ENCODE results near the gene CHST8. TPM values are rescaled to one million over a fixed set of nuclear protein-coding genes. Genes with fewer than 3 reads are reported as not detected.
A peak's percentile ranks its signal among the peaks of the same experiment; 100 is the strongest.

Gene CHST8
- total and polyA plus RNA-seq, 2 donors from 2014 or later = 0.28 TPM; not detected in 1

DNA sequence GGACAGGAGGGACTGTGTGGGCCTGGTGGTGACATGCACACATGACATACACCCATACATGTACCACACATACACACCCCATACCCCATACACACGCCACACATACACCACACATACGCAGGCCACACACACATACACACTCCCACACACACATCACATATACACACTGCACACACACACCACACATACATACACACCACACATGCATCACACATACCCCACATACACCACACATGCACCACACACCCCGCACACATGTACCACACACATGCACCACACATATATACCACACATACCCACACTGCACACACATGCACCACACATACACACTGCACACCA is 98.4 kb downstream of the CHST8 start:
- Histone ChIP-seq H3K9me3 (ENCODE audit: control insufficient read depth in 2 of 3, insufficient read depth in 1 of 3, low read length in 3 of 3) (no peaks in the 10 kb centered on the region), H3K9ac (ENCODE audit: low read length in 3 of 3) (peak overlapping the region in 1 of 3 donors; percentile 11), H3K27ac (ENCODE audit: low read depth in 2 of 2, low read length in 2 of 2) (no peak overlapping the region), H3K4me3 (ENCODE audit: low read length in 3 of 3) (no peak overlapping the region), H3K4me1 (ENCODE audit: control insufficient read depth in 2 of 3, insufficient read depth in 2 of 3, low read depth in 1 of 3, low read length in 3 of 3) (no peaks in the 10 kb centered on the region), H3K27me3 (ENCODE audit: control insufficient read depth, insufficient read depth, low read length) (no peaks in the 10 kb centered on the region), H3K36me3 (ENCODE audit: control insufficient read depth in 2 of 3, insufficient read depth in 3 of 3, low read length in 3 of 3) (no peaks in the 10 kb centered on the region)
- TF ChIP-seq, protein P1, sequence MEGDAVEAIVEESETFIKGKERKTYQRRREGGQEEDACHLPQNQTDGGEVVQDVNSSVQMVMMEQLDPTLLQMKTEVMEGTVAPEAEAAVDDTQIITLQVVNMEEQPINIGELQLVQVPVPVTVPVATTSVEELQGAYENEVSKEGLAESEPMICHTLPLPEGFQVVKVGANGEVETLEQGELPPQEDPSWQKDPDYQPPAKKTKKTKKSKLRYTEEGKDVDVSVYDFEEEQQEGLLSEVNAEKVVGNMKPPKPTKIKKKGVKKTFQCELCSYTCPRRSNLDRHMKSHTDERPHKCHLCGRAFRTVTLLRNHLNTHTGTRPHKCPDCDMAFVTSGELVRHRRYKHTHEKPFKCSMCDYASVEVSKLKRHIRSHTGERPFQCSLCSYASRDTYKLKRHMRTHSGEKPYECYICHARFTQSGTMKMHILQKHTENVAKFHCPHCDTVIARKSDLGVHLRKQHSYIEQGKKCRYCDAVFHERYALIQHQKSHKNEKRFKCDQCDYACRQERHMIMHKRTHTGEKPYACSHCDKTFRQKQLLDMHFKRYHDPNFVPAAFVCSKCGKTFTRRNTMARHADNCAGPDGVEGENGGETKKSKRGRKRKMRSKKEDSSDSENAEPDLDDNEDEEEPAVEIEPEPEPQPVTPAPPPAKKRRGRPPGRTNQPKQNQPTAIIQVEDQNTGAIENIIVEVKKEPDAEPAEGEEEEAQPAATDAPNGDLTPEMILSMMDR (IDR thresholded peaks at IDR 0.05; ENCODE audit: borderline replicate concordance, extremely low read depth, insufficient read depth) = no peak
- no peak for DNase-seq
- FAIRE-seq = no peak
- intact Hi-C loops (cut with DNase I) = no loop called here

DNA sequence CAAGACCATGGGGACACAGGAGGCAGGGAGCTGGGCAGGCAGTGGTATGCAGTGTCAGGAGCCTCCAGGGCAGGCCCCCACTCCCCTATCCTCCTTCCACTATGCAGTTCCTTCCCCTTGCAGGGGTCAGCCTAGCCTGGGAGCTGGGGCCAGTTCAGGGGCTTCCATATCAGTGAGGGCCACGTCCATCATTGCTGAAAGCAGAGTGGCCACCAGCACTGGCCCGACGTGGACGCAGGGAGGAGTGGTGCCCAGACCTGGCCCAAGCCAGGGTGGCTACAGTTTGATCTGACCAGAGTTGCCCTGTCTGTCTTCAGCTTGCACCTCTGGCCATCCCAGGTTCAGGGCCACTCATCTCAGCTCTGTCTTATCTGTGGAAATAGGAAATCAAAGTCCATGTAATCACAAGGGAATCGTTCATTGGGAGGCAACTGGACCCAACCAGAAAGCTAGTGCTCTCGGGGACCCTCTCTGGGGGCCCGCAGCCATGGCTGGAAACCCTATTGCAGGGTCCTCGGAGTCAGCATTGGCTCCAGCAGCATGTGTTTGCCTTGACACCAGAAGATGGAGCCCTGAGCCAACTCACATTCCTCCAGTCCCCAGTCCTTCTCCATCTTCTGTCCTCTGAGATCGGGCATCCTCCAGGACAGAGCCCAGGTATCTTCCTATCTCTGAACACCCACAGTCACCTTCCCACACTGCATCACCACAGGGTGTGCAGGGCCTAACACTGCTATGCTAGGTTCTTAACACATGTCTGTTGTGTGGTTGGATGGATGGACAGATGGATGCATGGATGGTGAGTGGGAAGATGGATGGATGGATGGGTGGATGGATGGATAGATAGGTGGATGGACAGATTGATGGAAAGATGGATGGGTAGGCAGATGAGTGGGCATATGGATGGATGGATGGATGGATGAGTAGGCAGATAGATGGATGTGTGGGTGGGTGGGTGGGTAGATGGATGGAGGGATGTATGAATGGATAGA is 99.2 kb downstream of the CHST8 start:
- FAIRE-seq (no peak), DNase-seq (peak in 1 of 5 donors; percentile 15)
- no peaks in the 10 kb centered on the region for H3K27me3 ChIP-seq (ENCODE audit: control insufficient read depth, insufficient read depth, low read length)
- H3K9ac ChIP-seq (ENCODE audit: low read length in 3 of 3) = no peak overlapping the region
- H3K9me3 ChIP-seq (ENCODE audit: control insufficient read depth in 2 of 3, insufficient read depth in 1 of 3, low read length in 3 of 3) = no peaks in the 10 kb centered on the region
- no peak overlapping the region for H3K27ac ChIP-seq (ENCODE audit: low read depth in 2 of 2, low read length in 2 of 2)
- TF ChIP-seq, protein P1 (IDR thresholded peaks at IDR 0.05; ENCODE audit: borderline replicate concordance, extremely low read depth, insufficient read depth) = peak; percentile 24
- H3K4me3 ChIP-seq (ENCODE audit: low read length in 3 of 3) = no peak overlapping the region
- H3K4me1 ChIP-seq (ENCODE audit: control insufficient read depth in 2 of 3, insufficient read depth in 2 of 3, low read depth in 1 of 3, low read length in 3 of 3) = no peaks in the 10 kb centered on the region
- intact Hi-C loops (cut with DNase I) = no loop called here
- no peaks in the 10 kb centered on the region for H3K36me3 ChIP-seq (ENCODE audit: control insufficient read depth in 2 of 3, insufficient read depth in 3 of 3, low read length in 3 of 3)

DNA sequence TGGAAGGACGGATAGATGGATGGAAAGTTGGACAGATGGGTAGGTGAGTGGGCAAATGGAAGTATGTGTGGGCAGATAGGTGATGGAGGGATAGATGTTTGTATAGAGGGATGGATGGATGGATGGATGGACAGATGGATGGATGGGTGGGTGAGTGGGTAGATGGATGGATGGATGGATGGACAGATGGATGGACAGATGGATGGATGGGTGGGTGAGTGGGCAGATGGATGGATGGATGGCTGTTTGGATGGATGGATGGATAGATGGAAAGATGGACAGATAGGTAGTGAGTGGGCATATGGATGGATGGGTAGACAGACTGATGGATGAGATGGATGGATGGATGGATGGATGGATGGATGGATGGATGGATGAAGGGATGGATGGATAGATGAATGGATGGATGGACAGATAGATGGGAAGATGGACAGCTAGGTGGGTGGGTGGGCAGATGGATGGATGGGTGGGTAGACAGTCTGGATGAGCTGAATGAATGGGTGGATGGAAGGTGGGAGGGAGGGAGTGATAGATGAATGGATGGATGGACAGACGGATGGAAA is 100.1 kb downstream of the CHST8 start:
- H3K27ac ChIP-seq (ENCODE audit: low read depth in 2 of 2, low read length in 2 of 2) = no peak overlapping the region
- TF ChIP-seq, protein P1 (IDR thresholded peaks at IDR 0.05; ENCODE audit: borderline replicate concordance, extremely low read depth, insufficient read depth) = no peak
- intact Hi-C loops (cut with DNase I) = no loop called here
- H3K4me3 ChIP-seq (ENCODE audit: low read length in 3 of 3) = no peak overlapping the region
- DNase-seq (peak in 1 of 5 donors; percentile 0), FAIRE-seq (no peak)
- no peaks in the 10 kb centered on the region for H3K36me3 ChIP-seq (ENCODE audit: control insufficient read depth in 2 of 3, insufficient read depth in 3 of 3, low read length in 3 of 3)
- no peaks in the 10 kb centered on the region for H3K27me3 ChIP-seq (ENCODE audit: control insufficient read depth, insufficient read depth, low read length)
- H3K4me1 ChIP-seq (ENCODE audit: control insufficient read depth in 2 of 3, insufficient read depth in 2 of 3, low read depth in 1 of 3, low read length in 3 of 3) = no peaks in the 10 kb centered on the region
- H3K9ac ChIP-seq (ENCODE audit: low read length in 3 of 3) = no peak overlapping the region
- H3K9me3 ChIP-seq (ENCODE audit: control insufficient read depth in 2 of 3, insufficient read depth in 1 of 3, low read length in 3 of 3) = no peaks in the 10 kb centered on the region
